BE2C (cell line): Measurements from ENCODE around the gene ALDH16A1.
A peak's percentile ranks its signal among the peaks of the same experiment; 100 is the strongest.

Experiments used
- DNase-seq: peaks from one replicate; pipeline ENCODE4 v3.0.0-alpha.2; 2020
- H3K27me3 ChIP-seq: fragments of 250-450 bp; sonication (Bioruptor Pico); 2 replicates; pipeline ENCODE4 v1.5.1; 2020; ENCODE audit warnings: mild to moderate bottlenecking
- H3K36me3 ChIP-seq: fragments of 250-450 bp; sonication (Bioruptor Pico); 2 replicates; pipeline ENCODE4 v1.5.1; 2020; ENCODE audit warnings: mild to moderate bottlenecking
- H3K4me1 ChIP-seq: fragments of 250-450 bp; sonication (Bioruptor Pico); 2 replicates; pipeline ENCODE4 v1.5.1; 2020
- H3K4me3 ChIP-seq: 2 replicates; pipeline ENCODE4 v1.5.1; 2011; ENCODE audit warnings: low read depth, low read length
- H3K9me3 ChIP-seq: fragments of 250-450 bp; sonication (Bioruptor Pico); 2 replicates; pipeline ENCODE4 v1.5.1; 2020
- TF ChIP-seq, protein P1 (sequence below): IDR thresholded peaks from 2 replicates; pipeline ENCODE4 v1.5.1; 2012; ENCODE audit warnings: mild to moderate bottlenecking, low read depth, low read length

ALDH16A1 gene

DNA sequence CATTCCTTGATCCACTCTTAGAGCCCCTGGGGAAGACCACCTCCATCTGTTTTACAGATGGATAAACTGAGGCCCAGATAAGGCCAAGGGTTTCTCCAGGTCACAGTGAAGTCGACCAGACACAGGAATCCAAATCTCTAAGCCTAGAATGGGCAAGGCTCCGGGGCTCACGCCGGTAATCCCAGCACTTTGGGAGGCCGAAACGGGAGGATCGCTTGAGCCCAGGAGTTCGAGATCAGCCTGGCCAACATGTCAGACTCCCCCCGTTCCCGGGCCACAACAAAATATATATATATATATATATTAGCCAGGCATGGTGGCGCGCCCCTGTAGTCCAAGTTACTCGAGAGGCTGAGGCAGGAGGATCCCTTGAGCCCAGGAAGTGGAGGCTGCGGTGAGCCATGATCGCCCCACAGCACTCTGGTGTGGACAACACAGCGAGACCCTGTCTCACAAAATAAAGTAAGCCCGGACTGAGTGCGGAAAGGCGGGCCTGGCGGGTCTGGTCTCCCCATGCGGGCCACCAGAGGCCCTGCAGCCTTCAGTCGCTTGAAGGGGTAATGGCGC lies 33.8 kb downstream of the ALDH16A1 start:
- peaks cover 43% of the 10 kb centered on the region for H3K36me3 ChIP-seq
- TF ChIP-seq, protein P1, sequence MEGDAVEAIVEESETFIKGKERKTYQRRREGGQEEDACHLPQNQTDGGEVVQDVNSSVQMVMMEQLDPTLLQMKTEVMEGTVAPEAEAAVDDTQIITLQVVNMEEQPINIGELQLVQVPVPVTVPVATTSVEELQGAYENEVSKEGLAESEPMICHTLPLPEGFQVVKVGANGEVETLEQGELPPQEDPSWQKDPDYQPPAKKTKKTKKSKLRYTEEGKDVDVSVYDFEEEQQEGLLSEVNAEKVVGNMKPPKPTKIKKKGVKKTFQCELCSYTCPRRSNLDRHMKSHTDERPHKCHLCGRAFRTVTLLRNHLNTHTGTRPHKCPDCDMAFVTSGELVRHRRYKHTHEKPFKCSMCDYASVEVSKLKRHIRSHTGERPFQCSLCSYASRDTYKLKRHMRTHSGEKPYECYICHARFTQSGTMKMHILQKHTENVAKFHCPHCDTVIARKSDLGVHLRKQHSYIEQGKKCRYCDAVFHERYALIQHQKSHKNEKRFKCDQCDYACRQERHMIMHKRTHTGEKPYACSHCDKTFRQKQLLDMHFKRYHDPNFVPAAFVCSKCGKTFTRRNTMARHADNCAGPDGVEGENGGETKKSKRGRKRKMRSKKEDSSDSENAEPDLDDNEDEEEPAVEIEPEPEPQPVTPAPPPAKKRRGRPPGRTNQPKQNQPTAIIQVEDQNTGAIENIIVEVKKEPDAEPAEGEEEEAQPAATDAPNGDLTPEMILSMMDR, result no peak
- no peaks in the 10 kb centered on the region for H3K9me3 ChIP-seq
- H3K4me3 ChIP-seq, result no peak overlapping the region
- peaks cover 14% of the 10 kb centered on the region; the same call in 1 of the 2 replicates for H3K4me1 ChIP-seq
- no peak for DNase-seq
- H3K27me3 ChIP-seq, result no peaks in the 10 kb centered on the region

DNA sequence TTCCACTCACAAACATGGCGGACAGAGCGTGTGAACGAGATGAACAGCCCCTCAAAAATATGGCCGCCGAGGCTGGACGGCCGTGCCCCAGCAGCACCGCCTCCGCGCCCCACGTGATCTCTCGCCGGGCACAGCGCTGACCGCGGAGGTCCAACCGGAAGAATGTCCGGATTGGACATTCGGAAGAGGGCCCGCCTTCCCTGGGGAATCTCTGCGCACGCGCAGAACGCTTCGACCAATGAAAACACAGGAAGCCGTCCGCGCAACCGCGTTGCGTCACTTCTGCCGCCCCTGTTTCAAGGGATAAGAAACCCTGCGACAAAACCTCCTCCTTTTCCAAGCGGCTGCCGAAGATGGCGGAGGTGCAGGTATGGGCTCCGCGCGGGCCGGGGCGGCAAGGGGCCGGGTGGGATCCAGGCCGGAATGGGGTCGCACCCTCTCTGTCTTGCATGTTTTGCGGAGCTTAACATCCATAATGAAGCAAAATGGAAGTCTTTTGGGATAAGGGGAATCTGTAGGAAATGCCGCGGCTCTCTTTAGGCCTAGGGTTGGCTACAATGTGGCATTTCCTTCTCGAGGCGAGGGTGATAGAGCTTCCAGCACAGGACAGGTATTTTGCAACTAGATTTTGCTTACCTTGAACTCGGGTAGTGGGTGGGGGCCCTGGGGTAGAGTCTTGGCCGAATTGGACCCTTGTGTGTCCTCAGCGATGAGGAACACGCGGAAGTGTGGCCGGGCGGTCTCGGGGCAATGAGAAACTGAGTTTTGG lies 34.4 kb downstream of the ALDH16A1 start, which contains the start of gene RPL13A:
TSS of gene RPL13A (plus strand) at position 332 of the 769 bp plus-strand sequence. CDS start at position 354, 22 bp downstream.
- TF ChIP-seq, protein P1, result no peak

DNA sequence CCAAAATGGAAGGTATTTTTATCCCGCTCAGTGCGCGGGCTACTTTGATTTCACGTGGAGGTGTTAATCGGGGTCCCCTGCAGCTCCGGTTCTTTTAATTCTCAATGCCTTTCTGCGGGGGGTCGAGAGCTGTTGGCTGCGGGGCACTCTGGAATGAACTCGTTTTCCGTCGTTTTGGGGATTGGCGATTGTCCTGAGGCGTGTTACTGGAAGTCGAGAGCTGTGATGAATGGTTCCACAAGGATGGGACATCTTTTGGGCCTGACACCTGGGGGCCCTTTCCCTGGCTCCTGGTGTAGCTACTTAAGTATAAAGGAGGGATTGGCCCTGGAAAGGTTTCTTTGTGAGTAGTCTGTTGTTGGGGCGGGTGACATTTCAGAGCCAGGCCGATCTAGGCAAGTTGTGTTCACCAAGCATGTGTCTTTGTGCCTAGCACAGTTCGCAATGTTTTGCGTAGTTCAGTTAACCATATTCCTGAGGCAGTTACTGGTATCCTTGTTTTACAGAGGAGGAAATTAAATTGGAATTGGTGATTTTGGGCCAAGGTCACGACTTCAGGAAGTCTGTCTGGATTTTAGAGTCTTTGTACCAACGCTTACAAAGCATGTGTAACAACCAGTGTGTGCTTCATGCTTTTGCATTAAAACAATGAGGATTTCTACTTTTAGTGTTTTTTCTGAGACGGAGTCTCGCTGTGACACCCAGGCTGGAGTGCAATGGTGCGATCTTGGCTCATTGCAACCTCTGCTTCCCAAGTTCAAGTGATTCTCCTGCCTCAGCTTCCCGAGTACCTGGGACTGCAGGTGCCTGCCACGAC lies 35.2 kb downstream of the ALDH16A1 start:
- Histone ChIP-seq H3K4me3 (peak overlapping the region; percentile 94), H3K9me3 (no peaks in the 10 kb centered on the region), H3K36me3 (peaks cover 57% of the 10 kb centered on the region), H3K4me1 (peaks cover 14% of the 10 kb centered on the region; the same call in 1 of the 2 replicates), H3K27me3 (no peaks in the 10 kb centered on the region; the same call in none of the 2 replicates)
- TF ChIP-seq, protein P1, result no peak
- no peak for DNase-seq

More for the DNA sequence above, 34.4 kb downstream of the ALDH16A1 start, which contains the start of gene RPL13A:
- Histone ChIP-seq H3K4me1 (peaks cover 14% of the 10 kb centered on the region; the same call in 1 of the 2 replicates), H3K9me3 (no peaks in the 10 kb centered on the region), H3K36me3 (peaks cover 49% of the 10 kb centered on the region), H3K4me3 (peak within 1 kb of the TSS; percentile 94), H3K27me3 (no peaks in the 10 kb centered on the region; the same call in none of the 2 replicates)
- peak; percentile 100 for DNase-seq

DNA sequence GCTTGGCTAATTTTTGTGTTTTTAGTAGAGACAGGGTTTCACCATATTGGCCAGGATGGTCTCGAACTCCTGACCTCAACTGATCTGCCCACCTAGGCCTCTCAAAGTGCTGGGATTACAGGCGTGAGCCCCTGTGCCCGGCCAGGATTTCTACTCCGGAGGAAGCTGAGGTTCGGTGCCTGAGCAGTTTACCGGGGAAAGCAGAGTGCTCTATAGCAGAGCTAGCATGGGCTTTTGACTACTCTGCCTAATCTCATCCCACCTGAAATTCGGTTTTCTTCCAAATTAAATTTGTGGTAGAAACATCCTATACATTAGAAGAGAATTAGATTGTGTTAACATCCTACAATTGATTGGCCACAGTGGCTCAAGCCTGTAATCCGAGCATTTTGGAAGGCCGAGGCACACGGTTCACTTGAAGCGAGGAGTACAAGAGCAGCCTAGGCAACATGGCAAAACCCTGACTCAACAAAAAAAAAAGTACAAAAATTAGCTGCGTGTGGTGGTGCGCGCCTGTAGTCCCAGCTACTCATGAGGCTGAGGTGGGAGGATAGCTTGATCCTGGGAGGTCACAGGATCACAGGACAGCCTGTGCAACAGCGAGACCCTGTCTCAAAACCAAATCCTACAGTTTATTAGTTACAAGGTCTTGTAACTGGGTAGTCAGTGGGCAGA lies 36.0 kb downstream of the ALDH16A1 start:
- no peak for DNase-seq
- peaks cover 59% of the 10 kb centered on the region for H3K36me3 ChIP-seq
- no peaks in the 10 kb centered on the region; the same call in none of the 2 replicates for H3K27me3 ChIP-seq
- no peaks in the 10 kb centered on the region for H3K9me3 ChIP-seq
- H3K4me3 ChIP-seq, result peak overlapping the region; percentile 94
- H3K4me1 ChIP-seq, result peaks cover 14% of the 10 kb centered on the region; the same call in 1 of the 2 replicates
- TF ChIP-seq, protein P1, result no peak

DNA sequence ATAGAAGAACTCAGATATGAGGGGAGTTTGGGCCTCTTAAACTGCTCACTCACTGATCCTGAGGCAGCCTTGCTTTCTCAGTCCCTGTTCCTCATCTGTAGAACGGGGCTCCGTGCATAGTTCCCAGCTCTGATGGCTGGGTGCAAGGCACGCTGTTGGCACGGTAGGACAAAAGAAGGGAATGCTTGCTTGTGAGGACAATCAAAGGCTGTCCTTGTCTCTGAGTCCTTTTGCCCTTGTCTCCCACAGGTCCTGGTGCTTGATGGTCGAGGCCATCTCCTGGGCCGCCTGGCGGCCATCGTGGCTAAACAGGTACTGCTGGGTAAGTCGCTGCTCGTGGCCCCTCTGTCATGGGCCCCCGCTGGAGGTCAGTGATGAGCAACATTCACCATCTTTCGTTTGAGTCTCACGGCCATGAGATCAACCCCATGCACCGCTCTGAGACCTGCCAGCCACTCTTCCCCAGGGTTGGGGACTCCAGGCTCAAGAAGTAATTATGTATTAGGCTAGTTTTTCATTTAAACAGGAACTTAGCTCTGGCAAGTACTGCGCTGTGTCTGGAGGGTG lies 36.7 kb downstream of the ALDH16A1 start:
- peaks cover 59% of the 10 kb centered on the region for H3K36me3 ChIP-seq
- TF ChIP-seq, protein P1, result peak; percentile 66
- no peaks in the 10 kb centered on the region; the same call in none of the 2 replicates for H3K27me3 ChIP-seq
- no peaks in the 10 kb centered on the region for H3K9me3 ChIP-seq
- H3K4me1 ChIP-seq, result peaks cover 14% of the 10 kb centered on the region; the same call in 1 of the 2 replicates
- H3K4me3 ChIP-seq, result peak overlapping the region; percentile 94
- DNase-seq, result peak; percentile 78
